ENCODE measurements around the gene FGD4. TPM values are rescaled to one million over a fixed set of nuclear protein-coding genes. Genes with fewer than 3 reads are reported as not detected.
"Not testable (repeated sequence)": the region's sequence is repeated elsewhere in the genome, so short reads cannot be mapped to it uniquely, and the experiment has no call there.

Gene FGD4
- total RNA-seq, 5 donors from 2014 or later (not counting 1 experiment from before 2014, with no cell fraction given), result 0.18 to 0.79 (median 0.47) TPM

- POLR2A ChIA-PET, result no interaction called here
- no peak for ATAC-seq (replicated peaks in 1 of 4)
- Mint-ChIP-seq H3K4me3 (no peak overlapping the region), H3K9me3 (no peaks in the 10 kb centered on the region), H3K4me1 (no peaks in the 10 kb centered on the region), H3K36me3 (no peaks in the 10 kb centered on the region), H3K27ac (no peak overlapping the region), H3K27me3 (peaks cover 0 to 5% of the 10 kb centered on the region in 2 donors)
- DNase-seq, result no peak
- Histone ChIP-seq H3K27ac (ENCODE audit: low read length) (no peak overlapping the region), H3K4me1 (ENCODE audit: control insufficient read depth in 1 of 2, extremely low read depth in 1 of 2, insufficient read depth in 2 of 2, low read length in 2 of 2) (peaks cover 0 to 2% of the 10 kb centered on the region in 2 experiments), H3K4me3 (ENCODE audit: control insufficient read depth in 1 of 2, extremely low read depth in 1 of 2, low read length in 1 of 2) (no peak overlapping the region), H3K9me3 (no peaks in the 10 kb centered on the region), H3K36me3 (ENCODE audit: control insufficient read depth in 2 of 2, extremely low read depth in 1 of 2, insufficient read depth in 1 of 2, low read length in 1 of 2) (no peaks in the 10 kb centered on the region), H3K27me3 (replicated peaks in 1 of 2; ENCODE audit: control insufficient read depth in 2 of 2, extremely low read depth in 1 of 2, insufficient read depth in 2 of 2, low read length in 1 of 2) (peaks cover 0 to 5% of the 10 kb centered on the region in 2 experiments)
- CTCF ChIA-PET, result no interaction called here
- WGBS (ENCODE audit: insufficient coverage), result 58% methylated on average over 4 of the region's 12 CpGs
Observed at GRCh38 chr12:32505067-32505945, 105.9 kb downstream of the FGD4 start.

GRCh38 chr12:32507096-32507941, 108.0 kb downstream of the FGD4 start:
- H3K9me3 ChIP-seq; H3K27ac ChIP-seq (ENCODE audit: low read length); ATAC-seq (replicated peaks in 1 of 4); H3K4me1 ChIP-seq (ENCODE audit: control insufficient read depth in 1 of 2, extremely low read depth in 1 of 2, insufficient read depth in 2 of 2, low read length in 2 of 2); H3K36me3 Mint-ChIP-seq; H3K36me3 ChIP-seq (ENCODE audit: control insufficient read depth in 2 of 2, extremely low read depth in 1 of 2, insufficient read depth in 1 of 2, low read length in 1 of 2); H3K4me1 Mint-ChIP-seq; H3K9me3 Mint-ChIP-seq; POLR2A ChIA-PET; CTCF ChIA-PET; H3K27me3 Mint-ChIP-seq; H3K27me3 ChIP-seq (replicated peaks in 1 of 2; ENCODE audit: control insufficient read depth in 2 of 2, extremely low read depth in 1 of 2, insufficient read depth in 2 of 2, low read length in 1 of 2); DNase-seq; H3K4me3 ChIP-seq (ENCODE audit: control insufficient read depth in 1 of 2, extremely low read depth in 1 of 2, low read length in 1 of 2); H3K4me3 Mint-ChIP-seq; H3K27ac Mint-ChIP-seq: not testable (repeated sequence)
- WGBS (ENCODE audit: insufficient coverage), result 86% methylated on average over 3 of the region's 8 CpGs

- Histone ChIP-seq H3K4me3 (ENCODE audit: control insufficient read depth in 1 of 2, extremely low read depth in 1 of 2, low read length in 1 of 2) (no peak overlapping the region), H3K9me3 (no peaks in the 10 kb centered on the region), H3K27me3 (replicated peaks in 1 of 2; ENCODE audit: control insufficient read depth in 2 of 2, extremely low read depth in 1 of 2, insufficient read depth in 2 of 2, low read length in 1 of 2) (peaks cover 0 to 8% of the 10 kb centered on the region in 2 experiments), H3K36me3 (ENCODE audit: control insufficient read depth in 2 of 2, extremely low read depth in 1 of 2, insufficient read depth in 1 of 2, low read length in 1 of 2) (no peaks in the 10 kb centered on the region), H3K4me1 (ENCODE audit: control insufficient read depth in 1 of 2, extremely low read depth in 1 of 2, insufficient read depth in 2 of 2, low read length in 2 of 2) (peaks cover 0 to 2% of the 10 kb centered on the region in 2 experiments), H3K27ac (ENCODE audit: low read length) (no peak overlapping the region)
- H3K36me3 Mint-ChIP-seq, result no peaks in the 10 kb centered on the region
- WGBS (ENCODE audit: insufficient coverage), result 67% methylated on average over 3 of the region's 3 CpGs
- ChIA-PET CTCF (no interaction called here), POLR2A (no interaction called here)
- DNase-seq (no peak), ATAC-seq (replicated peaks in 1 of 4) (no peak)
- no peaks in the 10 kb centered on the region for H3K9me3 Mint-ChIP-seq
- no peaks in the 10 kb centered on the region for H3K4me1 Mint-ChIP-seq
- H3K4me3 Mint-ChIP-seq, result no peak overlapping the region
- H3K27ac Mint-ChIP-seq, result no peak overlapping the region
- H3K27me3 Mint-ChIP-seq, result peaks cover 5 to 8% of the 10 kb centered on the region in 2 donors
Observed at GRCh38 chr12:32507942-32508320, 108.6 kb downstream of the FGD4 start.

GRCh38 chr12:32508626-32509025, 109.3 kb downstream of the FGD4 start:
- Mint-ChIP-seq H3K27me3 (peaks cover 5 to 8% of the 10 kb centered on the region in 2 donors), H3K4me3 (no peak overlapping the region), H3K36me3 (no peaks in the 10 kb centered on the region), H3K4me1 (no peaks in the 10 kb centered on the region), H3K9me3 (no peaks in the 10 kb centered on the region), H3K27ac (no peak overlapping the region)
- Histone ChIP-seq H3K4me1 (ENCODE audit: control insufficient read depth in 1 of 2, extremely low read depth in 1 of 2, insufficient read depth in 2 of 2, low read length in 2 of 2) (peaks cover 0 to 2% of the 10 kb centered on the region in 2 experiments), H3K9me3 (no peaks in the 10 kb centered on the region), H3K36me3 (ENCODE audit: control insufficient read depth in 2 of 2, extremely low read depth in 1 of 2, insufficient read depth in 1 of 2, low read length in 1 of 2) (no peaks in the 10 kb centered on the region), H3K4me3 (ENCODE audit: control insufficient read depth in 1 of 2, extremely low read depth in 1 of 2, low read length in 1 of 2) (no peak overlapping the region), H3K27ac (ENCODE audit: low read length) (no peak overlapping the region), H3K27me3 (replicated peaks in 1 of 2; ENCODE audit: control insufficient read depth in 2 of 2, extremely low read depth in 1 of 2, insufficient read depth in 2 of 2, low read length in 1 of 2) (peaks cover 0 to 8% of the 10 kb centered on the region in 2 experiments)
- no peak for DNase-seq
- no CpG with 5 or more reads among the region's 3 CpGs for WGBS (ENCODE audit: insufficient coverage)
- CTCF ChIA-PET, result no interaction called here
- no peak for ATAC-seq (replicated peaks in 1 of 4)
- POLR2A ChIA-PET, result no interaction called here

GRCh38 chr12:32509328-32510091, 110.2 kb downstream of the FGD4 start:
- no peak for ATAC-seq (replicated peaks in 1 of 4)
- H3K4me1 Mint-ChIP-seq, result no peaks in the 10 kb centered on the region
- no peak for DNase-seq
- 64% methylated on average over 2 of the region's 2 CpGs for WGBS (ENCODE audit: insufficient coverage)
- Histone ChIP-seq H3K9me3 (no peaks in the 10 kb centered on the region), H3K27me3 (replicated peaks in 1 of 2; ENCODE audit: control insufficient read depth in 2 of 2, extremely low read depth in 1 of 2, insufficient read depth in 2 of 2, low read length in 1 of 2) (peaks cover 0 to 8% of the 10 kb centered on the region in 2 experiments), H3K27ac (ENCODE audit: low read length) (no peak overlapping the region), H3K4me1 (ENCODE audit: control insufficient read depth in 1 of 2, extremely low read depth in 1 of 2, insufficient read depth in 2 of 2, low read length in 2 of 2) (peaks cover 0 to 2% of the 10 kb centered on the region in 2 experiments), H3K36me3 (ENCODE audit: control insufficient read depth in 2 of 2, extremely low read depth in 1 of 2, insufficient read depth in 1 of 2, low read length in 1 of 2) (no peaks in the 10 kb centered on the region), H3K4me3 (ENCODE audit: control insufficient read depth in 1 of 2, extremely low read depth in 1 of 2, low read length in 1 of 2) (no peak overlapping the region)
- ChIA-PET CTCF (no interaction called here), POLR2A (no interaction called here)
- no peaks in the 10 kb centered on the region for H3K9me3 Mint-ChIP-seq
- H3K36me3 Mint-ChIP-seq, result no peaks in the 10 kb centered on the region
- peaks cover 5 to 8% of the 10 kb centered on the region in 2 donors for H3K27me3 Mint-ChIP-seq
- no peak overlapping the region for H3K4me3 Mint-ChIP-seq
- no peak overlapping the region for H3K27ac Mint-ChIP-seq

- H3K4me3 Mint-ChIP-seq; CTCF ChIA-PET; POLR2A ChIA-PET; DNase-seq; H3K4me1 ChIP-seq (ENCODE audit: control insufficient read depth in 1 of 2, extremely low read depth in 1 of 2, insufficient read depth in 2 of 2, low read length in 2 of 2); H3K27me3 ChIP-seq (replicated peaks in 1 of 2; ENCODE audit: control insufficient read depth in 2 of 2, extremely low read depth in 1 of 2, insufficient read depth in 2 of 2, low read length in 1 of 2); H3K36me3 ChIP-seq (ENCODE audit: control insufficient read depth in 2 of 2, extremely low read depth in 1 of 2, insufficient read depth in 1 of 2, low read length in 1 of 2); H3K27ac Mint-ChIP-seq; H3K9me3 ChIP-seq; H3K4me1 Mint-ChIP-seq; H3K36me3 Mint-ChIP-seq; H3K27ac ChIP-seq (ENCODE audit: low read length); H3K27me3 Mint-ChIP-seq; H3K4me3 ChIP-seq (ENCODE audit: control insufficient read depth in 1 of 2, extremely low read depth in 1 of 2, low read length in 1 of 2); ATAC-seq (replicated peaks in 1 of 4); H3K9me3 Mint-ChIP-seq: not testable (repeated sequence)
- 65% methylated on average over 2 of the region's 7 CpGs for WGBS (ENCODE audit: insufficient coverage)
Observed at GRCh38 chr12:32511976-32512375, 112.6 kb downstream of the FGD4 start.
